ENCODE measurements around the gene VPS52.

Gene VPS52

GRCh38 chr6:33249732-33250630, 21.7 kb downstream of the VPS52 start:
- Mint-ChIP-seq H3K4me3 (peak overlapping the region; percentile 84), H3K9me3 (no peaks in the 10 kb centered on the region), H3K27me3 (ENCODE audit: low read depth, poor library complexity) (peaks cover 21% of the 10 kb centered on the region), H3K4me1 (peaks cover 36% of the 10 kb centered on the region), H3K27ac (peak overlapping the region; percentile 93), H3K36me3 (ENCODE audit: low read depth) (peaks cover 28% of the 10 kb centered on the region)
- DNase-seq = peak; percentile 36
- no peak for TF ChIP-seq CTCF (IDR thresholded peaks at IDR 0.05)

GRCh38 chr6:33248932-33249731, 22.5 kb downstream of the VPS52 start:
- Mint-ChIP-seq H3K4me1 (peaks cover 36% of the 10 kb centered on the region), H3K27me3 (ENCODE audit: low read depth, poor library complexity) (peaks cover 22% of the 10 kb centered on the region), H3K36me3 (ENCODE audit: low read depth) (peaks cover 26% of the 10 kb centered on the region), H3K9me3 (no peaks in the 10 kb centered on the region), H3K27ac (peak overlapping the region; percentile 93), H3K4me3 (peak overlapping the region; percentile 84)
- TF ChIP-seq CTCF (IDR thresholded peaks at IDR 0.05) = no peak
- DNase-seq = peak; percentile 96

- H3K36me3 Mint-ChIP-seq (ENCODE audit: low read depth) = peaks cover 26% of the 10 kb centered on the region
- no peaks in the 10 kb centered on the region for H3K9me3 Mint-ChIP-seq
- no peak for DNase-seq
- peak overlapping the region; percentile 84 for H3K4me3 Mint-ChIP-seq
- H3K4me1 Mint-ChIP-seq = peaks cover 36% of the 10 kb centered on the region
- peaks cover 27% of the 10 kb centered on the region for H3K27me3 Mint-ChIP-seq (ENCODE audit: low read depth, poor library complexity)
- no peak overlapping the region for H3K27ac Mint-ChIP-seq
- TF ChIP-seq CTCF (IDR thresholded peaks at IDR 0.05) = no peak
Measured at GRCh38 chr6:33248643-33248931, 23.1 kb downstream of the VPS52 start.

- peaks cover 26% of the 10 kb centered on the region for H3K36me3 Mint-ChIP-seq (ENCODE audit: low read depth)
- peak; percentile 96 for DNase-seq
- no peaks in the 10 kb centered on the region for H3K9me3 Mint-ChIP-seq
- H3K4me1 Mint-ChIP-seq = peaks cover 36% of the 10 kb centered on the region
- H3K27me3 Mint-ChIP-seq (ENCODE audit: low read depth, poor library complexity) = peaks cover 31% of the 10 kb centered on the region
- TF ChIP-seq CTCF (IDR thresholded peaks at IDR 0.05) = peak; percentile 97
- no peak overlapping the region for H3K27ac Mint-ChIP-seq
- H3K4me3 Mint-ChIP-seq = peak overlapping the region; percentile 84
Measured at GRCh38 chr6:33247977-33248642, 23.6 kb downstream of the VPS52 start.

- H3K9me3 Mint-ChIP-seq = peaks cover 5% of the 10 kb centered on the region
- no peaks in the 10 kb centered on the region for H3K36me3 Mint-ChIP-seq (ENCODE audit: low read depth)
- H3K4me3 Mint-ChIP-seq = no peak overlapping the region
- H3K4me1 Mint-ChIP-seq = peaks cover 22% of the 10 kb centered on the region
- H3K27ac Mint-ChIP-seq = no peak overlapping the region
- no peak for DNase-seq
- no peak for TF ChIP-seq CTCF (IDR thresholded peaks at IDR 0.05)
- H3K27me3 Mint-ChIP-seq (ENCODE audit: low read depth, poor library complexity) = peaks cover 61% of the 10 kb centered on the region
Measured at GRCh38 chr6:33243476-33243875, 28.2 kb downstream of the VPS52 start.

Measured in nephron progenitor cell (in vitro differentiated cells).